GM18861 (cell line): ENCODE results near the gene FHIP2A.
"Not testable (repeated sequence)": the region's sequence is repeated elsewhere in the genome, so short reads cannot be mapped to it uniquely, and the experiment has no call there.

Experiments used
- ATAC-seq: cut with Tn5 transposase; IDR thresholded peaks from one replicate; pipeline ENCODE4 v1.9.1; 2021; ENCODE audit not compliant: unreplicated experiment

FHIP2A gene

GRCh38 chr10:114855776-114856543 lies 34.4 kb downstream of the FHIP2A start:
- ATAC-seq, result no peak

- no peak for ATAC-seq
These were observed 35.1 kb downstream of the FHIP2A start for GRCh38 chr10:114856544-114857287.

- ATAC-seq, result not testable (repeated sequence)
These were observed 35.6 kb downstream of the FHIP2A start for GRCh38 chr10:114857288-114857565.

GRCh38 chr10:114857922-114858629 lies 36.5 kb downstream of the FHIP2A start:
- ATAC-seq, result no peak

- ATAC-seq, result no peak
These were observed 37.6 kb downstream of the FHIP2A start for GRCh38 chr10:114859222-114859621.

- ATAC-seq, result no peak
These were observed 40.9 kb downstream of the FHIP2A start for GRCh38 chr10:114862456-114862855.

- no peak for ATAC-seq
These were observed 45.8 kb downstream of the FHIP2A start for GRCh38 chr10:114867365-114867764.

- ATAC-seq, result no peak
These were observed 47.4 kb downstream of the FHIP2A start for GRCh38 chr10:114868870-114869519.

GRCh38 chr10:114869520-114869892 lies 47.9 kb downstream of the FHIP2A start:
- no peak for ATAC-seq

- ATAC-seq, result no peak
These were observed 48.9 kb downstream of the FHIP2A start for GRCh38 chr10:114870486-114870885.

- no peak for ATAC-seq
These were observed 49.8 kb downstream of the FHIP2A start for GRCh38 chr10:114871379-114871778.
